GM23338 (cell line): ENCODE measurements around the gene CNTNAP2. TPM values are rescaled to one million over a fixed set of nuclear protein-coding genes. Genes with fewer than 3 reads are reported as not detected.

Experiments
- CREB1 ChIP-seq: fragments of 250-450 bp; sonication (Bioruptor Pico); IDR thresholded peaks from 2 replicates; pipeline ENCODE4 v1.5.0; 2020; ENCODE audit warnings: low read depth, mild to moderate bottlenecking, moderate library complexity
- EZH2 ChIP-seq: fragments of 200-600 bp; sonication (generic); IDR thresholded peaks from one replicate; pipeline ENCODE4 v1.8.0; 2017; ENCODE audit warnings: antibody characterized with exemption, mild to moderate bottlenecking, low read depth; ENCODE audit not compliant: unreplicated experiment
- POLR2AphosphoS5 ChIP-seq: IDR thresholded peaks from 2 replicates; pipeline ENCODE4 v1.6.1; 2016; ENCODE audit warnings: antibody characterized with exemption, low read depth
- polyA plus RNA-seq: library from polyadenylated mRNA; unstranded; fragments of >200 nt; fragmentation: Nextera tagmentation; extraction: Ambion mirVana; gene quantifications from 2 replicates; pipeline ENCODE4 v1.2.1, GENCODE V29; 2016
- total RNA-seq: library from RNA; depleted of rRNA; stranded (reverse); fragments of >200 nt; shearing (Covaris generic); gene quantifications from 2 replicates; pipeline ENCODE4 v1.2.3, GENCODE V29; 2014
- TF ChIP-seq, protein P1 (sequence below): fragments of 250-450 bp; sonication (Bioruptor Pico); IDR thresholded peaks from 2 replicates; pipeline ENCODE4 v1.5.0; 2020; ENCODE audit warnings: mild to moderate bottlenecking, moderate library complexity
- TF ChIP-seq, protein P2 (sequence below): IDR thresholded peaks from one replicate; pipeline ENCODE4 v1.6.1; 2018; ENCODE audit warnings: antibody characterized with exemption; ENCODE audit not compliant: unreplicated experiment

CNTNAP2 gene
- total and polyA plus RNA-seq, 2 experiments from 2014 or later: 38.2 to 61.3 TPM

DNA sequence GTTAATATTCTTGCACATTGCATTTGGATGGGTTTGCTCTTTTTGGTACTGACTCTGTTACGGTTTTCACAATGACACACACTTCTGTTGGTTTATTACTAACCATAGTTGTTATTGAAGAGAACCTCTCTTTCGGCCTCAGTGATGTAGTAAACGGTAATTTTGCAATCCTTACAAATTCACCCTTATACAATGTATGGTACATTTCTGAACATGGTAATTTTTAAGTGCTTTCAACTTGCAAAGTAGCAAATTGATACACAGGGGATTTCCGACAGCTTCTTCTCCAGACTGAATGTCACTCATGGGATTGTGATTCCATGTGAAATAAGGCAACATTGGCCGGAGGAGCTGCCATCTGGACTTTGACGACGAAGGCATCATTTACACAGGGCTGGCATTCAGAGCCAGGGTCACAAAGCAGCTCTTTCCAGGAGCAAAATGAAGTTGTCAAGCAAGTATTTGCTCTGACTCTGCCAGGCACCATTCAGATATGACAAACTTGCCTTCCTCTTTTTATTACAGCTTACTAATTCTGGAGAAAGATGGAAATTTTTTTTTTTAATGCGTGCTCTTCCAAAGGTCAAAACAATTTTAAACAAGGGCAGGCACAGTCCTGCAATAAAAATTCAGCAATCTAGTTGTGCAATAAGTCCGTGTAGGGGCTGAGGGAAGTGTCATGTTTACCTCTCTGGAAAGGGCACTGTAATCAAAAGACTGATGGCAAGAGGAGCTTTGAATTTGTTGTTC, 1762.5 kb downstream of the CNTNAP2 start (continued):
- TF ChIP-seq, protein P1, sequence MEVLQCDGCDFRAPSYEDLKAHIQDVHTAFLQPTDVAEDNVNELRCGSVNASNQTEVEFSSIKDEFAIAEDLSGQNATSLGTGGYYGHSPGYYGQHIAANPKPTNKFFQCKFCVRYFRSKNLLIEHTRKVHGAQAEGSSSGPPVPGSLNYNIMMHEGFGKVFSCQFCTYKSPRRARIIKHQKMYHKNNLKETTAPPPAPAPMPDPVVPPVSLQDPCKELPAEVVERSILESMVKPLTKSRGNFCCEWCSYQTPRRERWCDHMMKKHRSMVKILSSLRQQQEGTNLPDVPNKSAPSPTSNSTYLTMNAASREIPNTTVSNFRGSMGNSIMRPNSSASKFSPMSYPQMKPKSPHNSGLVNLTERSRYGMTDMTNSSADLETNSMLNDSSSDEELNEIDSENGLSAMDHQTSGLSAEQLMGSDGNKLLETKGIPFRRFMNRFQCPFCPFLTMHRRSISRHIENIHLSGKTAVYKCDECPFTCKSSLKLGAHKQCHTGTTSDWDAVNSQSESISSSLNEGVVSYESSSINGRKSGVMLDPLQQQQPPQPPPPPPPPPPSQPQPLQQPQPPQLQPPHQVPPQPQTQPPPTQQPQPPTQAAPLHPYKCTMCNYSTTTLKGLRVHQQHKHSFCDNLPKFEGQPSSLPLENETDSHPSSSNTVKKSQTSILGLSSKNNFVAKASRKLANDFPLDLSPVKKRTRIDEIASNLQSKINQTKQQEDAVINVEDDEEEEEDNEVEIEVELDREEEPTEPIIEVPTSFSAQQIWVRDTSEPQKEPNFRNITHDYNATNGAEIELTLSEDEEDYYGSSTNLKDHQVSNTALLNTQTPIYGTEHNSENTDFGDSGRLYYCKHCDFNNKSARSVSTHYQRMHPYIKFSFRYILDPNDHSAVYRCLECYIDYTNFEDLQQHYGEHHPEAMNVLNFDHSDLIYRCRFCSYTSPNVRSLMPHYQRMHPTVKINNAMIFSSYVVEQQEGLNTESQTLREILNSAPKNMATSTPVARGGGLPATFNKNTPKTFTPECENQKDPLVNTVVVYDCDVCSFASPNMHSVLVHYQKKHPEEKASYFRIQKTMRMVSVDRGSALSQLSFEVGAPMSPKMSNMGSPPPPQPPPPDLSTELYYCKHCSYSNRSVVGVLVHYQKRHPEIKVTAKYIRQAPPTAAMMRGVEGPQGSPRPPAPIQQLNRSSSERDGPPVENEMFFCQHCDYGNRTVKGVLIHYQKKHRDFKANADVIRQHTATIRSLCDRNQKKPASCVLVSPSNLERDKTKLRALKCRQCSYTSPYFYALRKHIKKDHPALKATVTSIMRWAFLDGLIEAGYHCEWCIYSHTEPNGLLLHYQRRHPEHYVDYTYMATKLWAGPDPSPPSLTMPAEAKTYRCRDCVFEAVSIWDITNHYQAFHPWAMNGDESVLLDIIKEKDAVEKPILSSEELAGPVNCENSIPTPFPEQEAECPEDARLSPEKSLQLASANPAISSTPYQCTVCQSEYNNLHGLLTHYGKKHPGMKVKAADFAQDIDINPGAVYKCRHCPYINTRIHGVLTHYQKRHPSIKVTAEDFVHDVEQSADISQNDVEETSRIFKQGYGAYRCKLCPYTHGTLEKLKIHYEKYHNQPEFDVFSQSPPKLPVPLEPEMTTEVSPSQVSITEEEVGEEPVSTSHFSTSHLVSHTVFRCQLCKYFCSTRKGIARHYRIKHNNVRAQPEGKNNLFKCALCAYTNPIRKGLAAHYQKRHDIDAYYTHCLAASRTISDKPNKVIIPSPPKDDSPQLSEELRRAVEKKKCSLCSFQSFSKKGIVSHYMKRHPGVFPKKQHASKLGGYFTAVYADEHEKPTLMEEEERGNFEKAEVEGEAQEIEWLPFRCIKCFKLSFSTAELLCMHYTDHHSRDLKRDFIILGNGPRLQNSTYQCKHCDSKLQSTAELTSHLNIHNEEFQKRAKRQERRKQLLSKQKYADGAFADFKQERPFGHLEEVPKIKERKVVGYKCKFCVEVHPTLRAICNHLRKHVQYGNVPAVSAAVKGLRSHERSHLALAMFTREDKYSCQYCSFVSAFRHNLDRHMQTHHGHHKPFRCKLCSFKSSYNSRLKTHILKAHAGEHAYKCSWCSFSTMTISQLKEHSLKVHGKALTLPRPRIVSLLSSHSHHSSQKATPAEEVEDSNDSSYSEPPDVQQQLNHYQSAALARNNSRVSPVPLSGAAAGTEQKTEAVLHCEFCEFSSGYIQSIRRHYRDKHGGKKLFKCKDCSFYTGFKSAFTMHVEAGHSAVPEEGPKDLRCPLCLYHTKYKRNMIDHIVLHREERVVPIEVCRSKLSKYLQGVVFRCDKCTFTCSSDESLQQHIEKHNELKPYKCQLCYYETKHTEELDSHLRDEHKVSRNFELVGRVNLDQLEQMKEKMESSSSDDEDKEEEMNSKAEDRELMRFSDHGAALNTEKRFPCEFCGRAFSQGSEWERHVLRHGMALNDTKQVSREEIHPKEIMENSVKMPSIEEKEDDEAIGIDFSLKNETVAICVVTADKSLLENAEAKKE (CRISPR knock-in tag): no peak
- TF ChIP-seq, protein P2, sequence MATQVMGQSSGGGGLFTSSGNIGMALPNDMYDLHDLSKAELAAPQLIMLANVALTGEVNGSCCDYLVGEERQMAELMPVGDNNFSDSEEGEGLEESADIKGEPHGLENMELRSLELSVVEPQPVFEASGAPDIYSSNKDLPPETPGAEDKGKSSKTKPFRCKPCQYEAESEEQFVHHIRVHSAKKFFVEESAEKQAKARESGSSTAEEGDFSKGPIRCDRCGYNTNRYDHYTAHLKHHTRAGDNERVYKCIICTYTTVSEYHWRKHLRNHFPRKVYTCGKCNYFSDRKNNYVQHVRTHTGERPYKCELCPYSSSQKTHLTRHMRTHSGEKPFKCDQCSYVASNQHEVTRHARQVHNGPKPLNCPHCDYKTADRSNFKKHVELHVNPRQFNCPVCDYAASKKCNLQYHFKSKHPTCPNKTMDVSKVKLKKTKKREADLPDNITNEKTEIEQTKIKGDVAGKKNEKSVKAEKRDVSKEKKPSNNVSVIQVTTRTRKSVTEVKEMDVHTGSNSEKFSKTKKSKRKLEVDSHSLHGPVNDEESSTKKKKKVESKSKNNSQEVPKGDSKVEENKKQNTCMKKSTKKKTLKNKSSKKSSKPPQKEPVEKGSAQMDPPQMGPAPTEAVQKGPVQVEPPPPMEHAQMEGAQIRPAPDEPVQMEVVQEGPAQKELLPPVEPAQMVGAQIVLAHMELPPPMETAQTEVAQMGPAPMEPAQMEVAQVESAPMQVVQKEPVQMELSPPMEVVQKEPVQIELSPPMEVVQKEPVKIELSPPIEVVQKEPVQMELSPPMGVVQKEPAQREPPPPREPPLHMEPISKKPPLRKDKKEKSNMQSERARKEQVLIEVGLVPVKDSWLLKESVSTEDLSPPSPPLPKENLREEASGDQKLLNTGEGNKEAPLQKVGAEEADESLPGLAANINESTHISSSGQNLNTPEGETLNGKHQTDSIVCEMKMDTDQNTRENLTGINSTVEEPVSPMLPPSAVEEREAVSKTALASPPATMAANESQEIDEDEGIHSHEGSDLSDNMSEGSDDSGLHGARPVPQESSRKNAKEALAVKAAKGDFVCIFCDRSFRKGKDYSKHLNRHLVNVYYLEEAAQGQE: no peak
- no peak for TF ChIP-seq EZH2
- TF ChIP-seq CREB1 (CRISPR knock-in tag): no peak
- TF ChIP-seq POLR2AphosphoS5: no peak
